Activated naive CD4-positive, alpha-beta T cell treated with anti-CD3 and anti-CD28 coated beads, Interleukin-2, amount 50 U/mL, for 24 hours (primary cell): Measurements from ENCODE around the gene FXYD4.
"Not testable (repeated sequence)": the region's sequence is repeated elsewhere in the genome, so short reads cannot be mapped to it uniquely, and the experiment has no call there.

Experiments used
- H3K27ac Mint-ChIP-seq: one replicate; pipeline ENCODE4 v1.8.0; 2021; ENCODE audit warnings: mild to moderate bottlenecking, mixed read lengths
- H3K27me3 Mint-ChIP-seq: one replicate; pipeline ENCODE4 v1.8.0; 2021; ENCODE audit warnings: mixed read lengths
- H3K36me3 Mint-ChIP-seq: one replicate; pipeline ENCODE4 v1.8.0; 2021; ENCODE audit warnings: mixed read lengths
- H3K4me1 Mint-ChIP-seq: one replicate; pipeline ENCODE4 v1.8.0; 2021; ENCODE audit warnings: mixed read lengths
- H3K4me3 Mint-ChIP-seq: one replicate; pipeline ENCODE4 v1.8.0; 2021; ENCODE audit warnings: mild to moderate bottlenecking, mixed read lengths
- H3K9me3 Mint-ChIP-seq: one replicate; pipeline ENCODE4 v1.8.0; 2021; ENCODE audit warnings: mixed read lengths

FXYD4 gene

GRCh38 chr10:43408331-43408709, 36.9 kb downstream of the FXYD4 start:
- no peaks in the 10 kb centered on the region for H3K9me3 Mint-ChIP-seq
- peaks cover 11% of the 10 kb centered on the region for H3K36me3 Mint-ChIP-seq
- H3K27me3 Mint-ChIP-seq: no peaks in the 10 kb centered on the region
- H3K4me3 Mint-ChIP-seq: peak overlapping the region; percentile 99
- peaks cover 25% of the 10 kb centered on the region for H3K4me1 Mint-ChIP-seq
- peak overlapping the region; percentile 99 for H3K27ac Mint-ChIP-seq

- no peaks in the 10 kb centered on the region for H3K9me3 Mint-ChIP-seq
- peaks cover 21% of the 10 kb centered on the region for H3K4me1 Mint-ChIP-seq
- no peaks in the 10 kb centered on the region for H3K27me3 Mint-ChIP-seq
- H3K4me3 Mint-ChIP-seq: peak within 1 kb of the TSS; percentile 99
- H3K27ac Mint-ChIP-seq: peak within 1 kb of the TSS; percentile 99
- H3K36me3 Mint-ChIP-seq: peaks cover 10% of the 10 kb centered on the region
Measured at GRCh38 chr10:43408710-43409384, 37.4 kb downstream of the FXYD4 start, which contains the start of gene HNRNPF. HNRNPF (minus strand) TSS chr10:43409186; CDS start chr10:43387884, 21,302 bp downstream.

- H3K4me1 Mint-ChIP-seq: peaks cover 15% of the 10 kb centered on the region
- no peaks in the 10 kb centered on the region for H3K9me3 Mint-ChIP-seq
- peaks cover 10% of the 10 kb centered on the region for H3K36me3 Mint-ChIP-seq
- no peaks in the 10 kb centered on the region for H3K27me3 Mint-ChIP-seq
- peak overlapping the region; percentile 99 for H3K4me3 Mint-ChIP-seq
- H3K27ac Mint-ChIP-seq: peak overlapping the region; percentile 99
Measured at GRCh38 chr10:43409385-43410109, 38.1 kb downstream of the FXYD4 start.

- H3K9me3 Mint-ChIP-seq: no peaks in the 10 kb centered on the region
- H3K4me1 Mint-ChIP-seq: peaks cover 11% of the 10 kb centered on the region
- H3K4me3 Mint-ChIP-seq: peak overlapping the region; percentile 99
- peaks cover 6% of the 10 kb centered on the region for H3K36me3 Mint-ChIP-seq
- H3K27me3 Mint-ChIP-seq: no peaks in the 10 kb centered on the region
- H3K27ac Mint-ChIP-seq: peak overlapping the region; percentile 99
Measured at GRCh38 chr10:43410345-43410744, 38.9 kb downstream of the FXYD4 start.

GRCh38 chr10:43411536-43411935, 40.1 kb downstream of the FXYD4 start:
- Mint-ChIP-seq H3K27ac (no peak overlapping the region), H3K4me3 (no peak overlapping the region), H3K4me1 (peaks cover 11% of the 10 kb centered on the region), H3K9me3 (no peaks in the 10 kb centered on the region), H3K27me3 (no peaks in the 10 kb centered on the region), H3K36me3 (peaks cover 3% of the 10 kb centered on the region)

- Mint-ChIP-seq H3K27ac (no peak overlapping the region), H3K27me3 (no peaks in the 10 kb centered on the region), H3K4me3 (no peak overlapping the region), H3K9me3 (no peaks in the 10 kb centered on the region), H3K36me3 (no peaks in the 10 kb centered on the region), H3K4me1 (peaks cover 29% of the 10 kb centered on the region)
Measured at GRCh38 chr10:43415544-43415943, 44.1 kb downstream of the FXYD4 start.

GRCh38 chr10:43417950-43418768, 46.7 kb downstream of the FXYD4 start:
- Mint-ChIP-seq H3K4me3 (peak overlapping the region; percentile 36), H3K27ac (peak overlapping the region; percentile 79), H3K4me1 (peaks cover 40% of the 10 kb centered on the region), H3K9me3 (no peaks in the 10 kb centered on the region), H3K27me3 (no peaks in the 10 kb centered on the region), H3K36me3 (no peaks in the 10 kb centered on the region)

- Mint-ChIP-seq H3K27ac (peak overlapping the region; percentile 88), H3K36me3 (no peaks in the 10 kb centered on the region), H3K4me3 (peak overlapping the region; percentile 67), H3K27me3 (no peaks in the 10 kb centered on the region), H3K4me1 (peaks cover 40% of the 10 kb centered on the region), H3K9me3 (no peaks in the 10 kb centered on the region)
Measured at GRCh38 chr10:43419997-43420368, 48.5 kb downstream of the FXYD4 start.

GRCh38 chr10:43420369-43421200, 49.1 kb downstream of the FXYD4 start:
- peaks cover 40% of the 10 kb centered on the region for H3K4me1 Mint-ChIP-seq
- H3K36me3 Mint-ChIP-seq: no peaks in the 10 kb centered on the region
- H3K4me3 Mint-ChIP-seq: peak overlapping the region; percentile 92
- H3K9me3 Mint-ChIP-seq: no peaks in the 10 kb centered on the region
- no peaks in the 10 kb centered on the region for H3K27me3 Mint-ChIP-seq
- peak overlapping the region; percentile 97 for H3K27ac Mint-ChIP-seq

- peaks cover 45% of the 10 kb centered on the region for H3K4me1 Mint-ChIP-seq
Measured at GRCh38 chr10:43421201-43421507, 49.7 kb downstream of the FXYD4 start.

GRCh38 chr10:43421519-43421918, 50.1 kb downstream of the FXYD4 start:
- H3K9me3 Mint-ChIP-seq: no peaks in the 10 kb centered on the region
- H3K27ac Mint-ChIP-seq: peak overlapping the region; percentile 62
- H3K4me3 Mint-ChIP-seq: peak overlapping the region; percentile 41
- peaks cover 45% of the 10 kb centered on the region for H3K4me1 Mint-ChIP-seq
- H3K27me3 Mint-ChIP-seq: no peaks in the 10 kb centered on the region
- no peaks in the 10 kb centered on the region for H3K36me3 Mint-ChIP-seq

More at GRCh38 chr10:43421201-43421507, 49.7 kb downstream of the FXYD4 start:
- H3K27ac Mint-ChIP-seq: peak overlapping the region; percentile 97
- no peaks in the 10 kb centered on the region for H3K36me3 Mint-ChIP-seq
- H3K4me3 Mint-ChIP-seq: peak overlapping the region; percentile 92
- no peaks in the 10 kb centered on the region for H3K27me3 Mint-ChIP-seq
- no peaks in the 10 kb centered on the region for H3K9me3 Mint-ChIP-seq

- H3K27me3 Mint-ChIP-seq, H3K9me3 Mint-ChIP-seq, H3K36me3 Mint-ChIP-seq: not testable (repeated sequence)
- peak overlapping the region; percentile 65 for H3K27ac Mint-ChIP-seq
- peaks cover 45% of the 10 kb centered on the region for H3K4me1 Mint-ChIP-seq
- H3K4me3 Mint-ChIP-seq: peak overlapping the region; percentile 41
Measured at GRCh38 chr10:43421944-43422343, 50.5 kb downstream of the FXYD4 start.

GRCh38 chr10:43424416-43424815, 53.0 kb downstream of the FXYD4 start:
- H3K27me3 Mint-ChIP-seq: no peaks in the 10 kb centered on the region
- H3K27ac Mint-ChIP-seq: no peak overlapping the region
- no peak overlapping the region for H3K4me3 Mint-ChIP-seq
- no peaks in the 10 kb centered on the region for H3K36me3 Mint-ChIP-seq
- peaks cover 39% of the 10 kb centered on the region for H3K4me1 Mint-ChIP-seq
- H3K9me3 Mint-ChIP-seq: no peaks in the 10 kb centered on the region
